CD4-positive, alpha-beta T cell treated with Interferon alpha-2 for 1 hour (primary cell): ENCODE measurements around the gene PHACTR1.

Source experiments
- DNase-seq, 2 donors: peaks; one replicate each; pipeline ENCODE4 v3.0.0-alpha.2; 2020 to 2022

The PHACTR1 gene

DNA sequence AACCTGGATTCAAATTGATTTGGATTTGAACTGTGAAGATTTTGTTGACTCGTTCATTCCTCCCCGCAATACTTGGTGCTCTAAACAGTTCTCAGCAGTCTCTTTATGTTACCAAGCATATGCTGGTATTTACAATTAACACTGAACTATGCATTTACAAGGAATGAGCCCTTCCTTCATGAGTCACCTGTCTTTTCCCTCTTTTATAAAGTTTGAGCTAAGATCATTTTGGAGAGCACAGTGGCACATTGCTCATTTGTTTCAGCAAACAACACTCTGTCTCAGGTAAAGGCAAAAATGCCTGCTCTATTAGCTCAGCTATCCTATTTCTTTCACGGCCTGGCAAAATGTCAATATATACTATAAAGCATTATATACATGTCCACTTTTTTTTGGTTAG lies 285.4 kb downstream of the PHACTR1 start:
- no peak for DNase-seq

DNA sequence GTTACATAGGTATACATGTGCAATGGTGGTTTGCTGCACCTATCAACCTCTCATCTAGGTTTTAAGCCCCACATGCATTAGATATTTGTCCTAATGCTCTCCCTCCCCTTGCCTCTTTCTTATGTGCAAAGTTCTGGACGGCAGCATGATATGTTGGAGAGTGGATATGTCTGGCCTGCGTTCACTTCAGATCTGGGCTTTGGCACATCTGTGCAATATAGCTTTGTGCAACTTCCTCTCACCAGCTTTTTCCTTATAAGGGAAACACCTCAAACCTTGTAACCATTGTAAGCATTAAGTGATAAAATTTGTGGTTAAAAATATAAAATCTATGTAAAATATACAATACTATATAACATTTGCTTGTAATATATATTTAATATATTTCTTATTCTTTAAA lies 288.0 kb downstream of the PHACTR1 start:
- no peak for DNase-seq

DNA sequence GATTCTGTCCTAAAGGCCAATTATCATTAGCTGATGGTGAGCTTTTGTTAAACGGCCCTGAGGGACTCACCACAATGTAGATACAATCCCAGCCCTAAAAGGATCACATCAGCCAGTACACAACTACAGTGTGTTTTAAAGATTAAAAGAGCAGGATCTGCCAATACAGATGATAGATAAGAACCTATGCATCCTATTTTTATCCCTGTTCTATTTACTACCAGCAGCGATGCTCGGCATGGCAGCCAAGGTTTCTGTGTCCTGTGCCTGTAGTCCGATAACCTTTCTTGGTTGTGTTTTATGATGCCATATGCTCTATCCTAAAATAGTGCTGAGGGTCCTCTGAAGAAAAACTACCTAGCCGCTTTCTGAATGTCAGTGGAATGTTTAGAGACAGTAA lies 289.4 kb downstream of the PHACTR1 start:
- no peak for DNase-seq

DNA sequence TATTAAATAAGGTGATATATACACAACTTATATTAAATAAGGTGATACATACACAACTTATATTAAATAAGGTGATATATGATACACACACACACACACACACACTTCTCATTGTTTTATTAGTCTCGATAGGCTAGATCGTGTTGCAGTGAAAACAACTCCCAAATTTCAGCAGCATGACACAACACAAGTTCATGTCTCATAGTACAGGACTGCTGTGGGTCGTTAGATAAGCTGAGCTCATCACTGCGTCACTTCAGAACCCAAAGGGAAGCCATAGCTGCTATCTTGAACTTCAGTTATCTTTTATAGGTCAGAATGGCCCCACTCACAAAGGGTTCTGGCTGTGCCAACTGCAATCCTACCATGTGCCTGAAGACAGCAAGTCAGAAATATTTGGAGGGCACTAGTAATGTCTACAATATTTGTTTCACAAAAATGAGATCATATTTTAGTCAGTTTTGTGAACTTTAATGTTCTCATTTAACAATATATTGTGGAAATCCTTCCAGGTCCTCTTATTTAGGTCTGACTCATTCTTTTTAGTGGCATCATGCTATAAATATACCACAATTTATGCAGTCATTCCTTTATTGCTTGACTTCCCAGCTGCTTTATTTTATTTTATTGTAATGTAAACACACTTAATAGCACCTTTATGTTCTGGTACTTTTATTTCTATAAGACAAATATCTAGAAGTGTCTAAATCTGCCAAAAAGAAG lies 290.2 kb downstream of the PHACTR1 start:
- DNase-seq: no peak

DNA sequence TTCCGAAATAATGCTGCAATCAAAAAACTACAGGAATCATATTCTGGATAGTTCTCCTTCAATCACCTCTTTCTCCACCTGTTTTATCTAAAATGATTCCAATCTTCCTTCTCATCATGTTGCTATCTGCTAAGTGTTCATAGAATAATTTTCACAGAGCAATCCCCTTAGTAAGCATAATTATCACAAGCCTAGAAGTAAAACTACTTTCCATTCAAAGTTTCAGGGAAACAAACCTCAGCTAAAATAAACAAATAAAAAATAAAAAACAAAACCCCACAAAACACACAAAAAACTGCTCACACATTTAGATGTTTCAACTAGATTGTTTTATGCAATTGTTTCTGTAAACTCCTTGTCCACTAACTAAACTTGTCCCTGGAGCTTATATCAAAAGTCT lies 291.2 kb downstream of the PHACTR1 start:
- no peak for DNase-seq

DNA sequence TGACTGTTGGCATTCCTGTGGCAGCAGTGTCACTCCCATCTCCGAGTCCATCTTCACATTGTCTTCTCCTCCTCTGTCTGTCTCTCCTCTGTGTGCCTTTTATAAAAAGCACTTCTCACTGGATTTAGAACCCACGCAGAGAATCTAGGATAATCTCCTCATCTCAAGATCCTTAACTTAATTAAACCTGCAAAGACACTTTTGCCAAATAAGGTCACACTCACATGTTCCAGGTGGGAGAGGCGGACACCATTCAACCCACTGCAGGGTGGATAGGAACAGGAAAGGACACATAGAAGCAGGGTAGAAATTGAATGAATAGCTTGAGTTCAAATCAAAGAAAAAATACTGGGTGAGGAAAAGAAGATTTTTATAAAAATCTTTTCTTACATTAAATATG lies 292.5 kb downstream of the PHACTR1 start:
- DNase-seq: no peak

DNA sequence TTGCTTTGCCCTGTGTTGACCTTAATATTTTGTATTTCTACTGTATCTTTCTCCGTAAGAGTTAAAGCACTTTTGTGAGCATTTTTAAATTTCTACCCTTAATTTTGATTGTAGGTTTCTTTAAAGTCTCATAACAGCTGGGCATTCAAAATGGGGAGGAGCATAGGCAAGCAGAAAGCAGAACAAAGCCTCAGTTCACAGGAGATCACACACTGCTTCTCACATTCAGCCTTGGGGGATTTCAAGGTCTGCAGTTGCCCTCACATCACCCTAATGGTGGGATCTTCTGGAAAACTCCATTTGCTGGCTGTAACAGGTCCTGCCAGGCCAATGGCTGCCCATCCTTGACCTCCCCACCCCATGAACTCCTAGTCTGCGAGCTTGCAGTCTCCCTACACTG lies 292.9 kb downstream of the PHACTR1 start:
- DNase-seq: no peak

DNA sequence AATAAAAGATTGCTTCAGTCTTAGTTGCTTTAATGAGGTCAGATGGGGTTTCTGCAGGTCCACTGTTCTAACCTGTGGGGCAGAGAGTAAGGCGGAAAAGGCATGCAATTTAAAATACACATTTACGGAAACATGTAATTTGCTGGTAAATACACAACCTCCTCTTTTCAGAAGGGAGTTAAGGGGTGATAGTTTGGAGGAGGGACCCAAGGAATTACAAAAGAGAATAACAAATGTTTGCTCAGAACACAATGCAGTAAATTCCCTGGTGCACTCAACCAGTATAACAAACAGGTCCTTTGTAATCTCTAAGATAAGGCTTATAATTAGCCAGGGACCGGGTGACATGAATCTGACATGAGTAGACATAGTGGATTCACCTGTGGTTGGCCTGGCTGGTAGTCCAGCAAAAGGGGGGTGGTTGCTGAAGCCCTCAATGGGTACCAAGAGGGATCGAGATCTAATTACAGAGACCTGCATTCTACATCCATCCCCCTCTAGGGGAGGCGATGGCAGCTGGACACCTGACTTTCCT lies 295.1 kb downstream of the PHACTR1 start:
- no peak for DNase-seq

DNA sequence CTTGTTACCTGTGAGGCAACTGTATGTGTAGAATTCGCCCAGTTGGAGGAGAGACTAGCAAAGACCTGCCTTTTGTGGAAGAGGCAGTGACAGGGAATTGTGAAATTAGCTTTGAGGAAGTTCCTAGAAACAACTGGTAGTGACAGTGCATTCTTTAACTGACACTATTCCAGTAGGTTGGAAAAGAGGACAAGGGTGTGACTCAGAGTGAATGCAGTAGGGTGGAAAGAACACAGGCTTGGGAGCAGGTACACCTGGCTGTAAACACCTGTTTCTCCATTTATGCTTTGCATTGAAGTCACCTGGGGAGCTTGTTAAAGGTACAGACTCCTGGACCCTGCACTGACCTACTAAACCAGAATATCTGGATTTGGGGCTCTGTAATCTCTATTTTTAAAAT lies 295.7 kb downstream of the PHACTR1 start:
- no peak for DNase-seq

DNA sequence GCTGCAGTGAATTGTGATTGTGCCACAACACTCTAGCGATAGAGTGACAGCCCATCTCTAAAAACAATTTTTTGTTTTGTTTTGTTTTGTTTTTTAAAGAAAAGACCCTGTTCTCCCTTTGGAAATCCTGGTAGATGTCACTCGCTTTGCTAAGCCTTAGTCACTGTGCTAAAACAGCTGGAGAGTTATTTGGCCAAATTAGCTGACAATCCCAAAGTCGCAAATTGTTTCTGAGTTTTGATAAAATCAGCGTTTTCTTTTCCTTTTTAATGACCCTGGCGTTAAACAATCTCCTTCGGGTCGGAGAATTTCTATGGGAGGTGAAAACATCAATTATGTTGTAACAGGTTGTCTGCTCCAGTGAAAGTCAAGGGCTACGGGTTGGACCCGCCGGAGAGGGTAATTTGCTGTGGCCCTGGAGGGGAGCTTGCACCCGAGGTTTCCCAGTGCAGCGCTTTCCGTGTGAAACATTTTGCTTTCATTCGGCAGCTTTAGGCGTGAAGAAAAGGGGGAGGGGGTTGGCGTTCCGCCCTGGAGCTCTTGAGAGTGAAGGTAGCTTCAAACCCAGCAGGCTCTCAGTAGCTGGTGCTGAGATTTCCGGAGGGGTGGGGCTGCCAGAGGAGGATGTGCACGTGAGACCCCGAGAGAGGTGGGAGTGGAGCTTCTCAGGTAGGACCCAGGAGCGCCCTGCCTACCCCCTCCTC lies 296.6 kb downstream of the PHACTR1 start:
- DNase-seq: no peak

DNA sequence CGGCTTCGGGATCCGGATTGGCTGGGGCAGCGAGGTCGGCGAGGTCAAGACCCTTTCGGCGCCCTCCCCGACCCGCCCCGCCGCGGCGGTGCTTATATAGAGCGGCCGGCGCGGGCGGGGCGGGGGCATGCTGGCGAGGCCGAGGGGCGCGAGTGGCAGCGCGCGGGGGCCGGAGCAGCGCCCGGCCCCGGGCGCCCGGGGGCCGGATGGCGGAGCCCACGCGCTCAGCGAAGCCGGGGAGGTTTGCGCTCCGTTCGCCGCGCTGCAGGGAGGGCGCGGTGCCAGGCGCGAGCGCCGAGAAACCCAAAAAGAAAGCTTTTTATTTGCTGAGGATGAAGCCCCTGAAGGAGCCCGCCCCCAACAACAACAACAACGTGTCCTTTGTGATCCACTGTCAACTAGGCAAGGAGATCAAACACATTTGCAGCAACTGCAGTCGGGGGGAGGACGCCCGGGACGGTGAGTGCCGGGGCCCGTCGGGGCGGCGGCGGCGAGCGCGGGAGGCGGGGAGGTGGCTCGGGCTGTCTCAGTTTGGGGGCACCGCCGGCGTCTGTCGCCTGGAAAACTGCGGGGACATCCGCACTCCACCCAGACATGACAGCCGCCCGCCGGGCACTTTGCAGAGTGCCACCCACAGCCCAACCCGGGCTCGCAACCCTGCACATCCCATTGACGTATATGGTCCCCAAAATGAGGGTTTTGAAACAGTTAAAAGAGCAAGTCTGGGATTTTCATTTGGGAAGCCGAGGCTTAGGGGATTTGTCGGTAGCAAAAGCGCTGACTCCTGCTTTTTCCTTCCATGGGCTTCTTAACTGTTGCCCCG lies 297.3 kb downstream of the PHACTR1 start:
- DNase-seq: no peak

DNA sequence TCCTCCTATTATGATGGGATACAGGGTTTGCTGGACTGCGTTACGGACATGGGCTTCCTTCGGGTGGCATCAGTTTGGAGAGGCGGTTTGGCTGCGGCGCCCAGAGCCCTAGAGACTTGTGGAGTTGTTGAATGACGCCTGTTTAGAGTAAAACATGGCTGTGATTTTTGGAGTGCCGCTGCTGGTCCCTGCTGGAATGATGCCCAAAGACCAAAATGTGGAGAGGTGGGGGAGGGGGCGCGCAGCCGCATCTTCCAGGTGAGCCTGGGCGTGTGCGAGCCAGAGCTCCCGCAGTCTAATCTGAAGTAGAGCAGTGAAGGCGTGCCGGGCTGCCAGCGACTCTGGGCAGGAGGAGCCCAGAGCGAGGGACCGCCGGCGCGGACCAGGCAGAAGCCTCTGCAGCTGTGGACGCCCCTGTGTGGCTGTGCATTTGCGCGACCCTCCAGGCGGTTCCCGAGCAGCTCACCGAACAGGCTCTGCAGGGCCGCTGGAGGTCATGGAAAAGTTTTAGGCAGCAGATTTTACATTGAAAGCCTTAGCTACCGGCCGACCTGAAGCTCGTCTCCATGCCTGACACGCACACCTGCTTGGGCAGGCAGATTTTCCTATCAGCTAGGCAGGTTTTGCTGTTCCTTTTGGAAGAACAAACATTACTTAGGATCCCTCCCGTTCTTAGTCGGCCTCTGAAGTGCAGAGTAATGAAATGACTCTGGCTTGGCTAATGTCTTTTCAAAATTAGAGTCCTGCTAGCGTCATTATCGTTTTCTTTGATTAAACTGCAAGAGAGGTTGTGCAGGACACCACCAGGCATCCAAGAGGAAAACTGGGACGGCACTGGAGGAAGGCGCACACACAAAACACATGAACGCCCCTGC lies 298.2 kb downstream of the PHACTR1 start:
- DNase-seq: no peak

DNA sequence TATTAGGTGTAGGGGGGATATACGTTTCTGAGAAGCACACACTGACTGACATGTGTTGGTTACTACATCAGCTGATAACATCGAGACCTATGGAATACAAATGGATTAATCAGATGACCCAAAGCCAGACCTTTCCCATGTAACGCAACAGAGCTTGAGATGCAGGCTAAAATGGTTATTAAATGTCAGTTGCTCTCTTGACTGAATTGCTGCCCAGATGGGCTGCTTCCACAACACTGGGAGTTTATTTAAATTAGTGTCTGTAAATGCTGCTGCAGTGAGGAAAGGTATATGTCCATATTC lies 298.8 kb downstream of the PHACTR1 start:
- no peak for DNase-seq

DNA sequence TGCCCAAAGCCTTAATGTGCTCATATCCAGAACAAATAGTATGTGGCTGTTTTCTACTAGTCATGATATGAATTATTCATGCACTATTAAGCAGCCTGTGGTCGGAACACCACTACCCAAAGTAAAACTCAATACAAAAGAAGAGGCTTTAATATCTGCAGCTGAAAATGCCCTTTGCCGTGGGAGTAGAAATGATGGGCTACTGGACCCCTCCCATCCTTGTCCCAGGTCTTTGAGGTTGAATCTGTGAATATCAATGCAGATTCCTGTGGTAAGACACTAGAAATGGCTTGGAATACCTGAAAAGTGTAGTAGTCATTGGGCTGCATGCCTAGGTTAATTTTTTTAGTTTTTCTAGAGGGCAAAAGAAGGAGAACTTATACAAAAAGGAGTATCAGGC lies 308.0 kb downstream of the PHACTR1 start:
- DNase-seq: no peak

DNA sequence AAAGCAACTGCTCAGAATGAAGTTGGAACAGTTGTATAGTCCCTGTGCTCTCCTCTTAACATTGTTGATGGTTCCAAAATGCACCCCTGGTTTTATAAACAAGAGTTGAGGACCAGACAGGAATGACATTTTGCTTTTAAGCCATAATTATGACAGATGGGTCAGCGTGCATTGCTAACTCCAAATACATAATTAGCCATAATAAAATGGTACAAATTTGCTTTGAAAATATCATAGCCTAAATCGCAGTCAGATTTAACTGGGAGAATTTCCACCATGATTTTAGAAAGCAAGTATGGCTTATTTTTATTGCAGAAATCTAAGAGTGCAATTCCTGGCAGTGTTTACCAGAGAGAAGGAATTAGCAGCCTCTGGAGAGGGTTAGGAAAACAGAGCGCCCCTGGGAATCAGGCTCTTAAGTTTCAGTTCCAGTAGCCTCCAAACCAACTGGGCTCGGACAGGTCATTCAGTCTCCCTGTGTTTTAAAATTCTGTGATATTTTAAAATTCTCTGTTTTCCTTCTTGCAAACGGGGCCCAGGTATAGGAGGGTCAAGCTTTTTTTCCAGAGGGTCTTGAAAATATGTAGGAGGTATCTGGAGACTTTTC lies 309.4 kb downstream of the PHACTR1 start:
- DNase-seq: no peak

DNA sequence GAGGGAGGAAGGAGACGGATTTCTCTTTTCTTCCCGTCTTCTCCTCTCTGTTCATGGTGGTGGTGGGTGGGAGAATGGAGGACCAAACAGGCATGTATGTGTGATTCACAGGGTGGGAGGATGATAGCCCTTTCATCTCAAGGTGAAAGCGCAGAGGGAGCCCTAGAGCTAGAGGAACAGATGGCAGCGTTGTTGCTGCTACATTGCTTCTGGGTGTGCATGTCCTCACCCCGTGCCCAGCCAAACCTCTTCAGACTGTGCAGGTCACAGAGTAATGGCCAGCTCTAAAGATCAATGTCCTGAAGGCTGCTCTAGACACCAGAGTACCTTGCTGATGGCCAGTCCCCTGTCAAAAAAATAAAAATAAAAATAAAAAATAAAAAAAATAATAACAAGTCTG lies 310.0 kb downstream of the PHACTR1 start:
- DNase-seq: no peak

DNA sequence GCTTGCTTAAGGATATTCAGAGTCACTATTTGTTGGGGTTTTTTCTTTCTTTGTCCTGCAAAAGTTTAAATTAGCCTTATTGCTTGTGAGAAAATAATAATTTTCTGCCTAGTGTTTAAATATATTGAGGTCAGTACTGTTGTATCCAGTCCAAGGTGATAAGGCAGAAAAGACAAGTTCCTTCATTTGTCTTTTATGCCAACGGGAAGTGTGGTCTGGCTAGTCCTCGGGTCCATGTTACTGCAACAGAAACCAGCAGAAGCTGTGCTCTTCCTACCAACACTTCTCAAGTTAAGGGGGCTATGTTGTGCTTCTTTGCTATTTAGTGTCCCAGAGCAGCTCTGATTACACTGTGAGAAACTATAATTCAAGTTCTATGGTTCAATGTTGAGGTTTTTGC lies 310.6 kb downstream of the PHACTR1 start:
- no peak for DNase-seq

DNA sequence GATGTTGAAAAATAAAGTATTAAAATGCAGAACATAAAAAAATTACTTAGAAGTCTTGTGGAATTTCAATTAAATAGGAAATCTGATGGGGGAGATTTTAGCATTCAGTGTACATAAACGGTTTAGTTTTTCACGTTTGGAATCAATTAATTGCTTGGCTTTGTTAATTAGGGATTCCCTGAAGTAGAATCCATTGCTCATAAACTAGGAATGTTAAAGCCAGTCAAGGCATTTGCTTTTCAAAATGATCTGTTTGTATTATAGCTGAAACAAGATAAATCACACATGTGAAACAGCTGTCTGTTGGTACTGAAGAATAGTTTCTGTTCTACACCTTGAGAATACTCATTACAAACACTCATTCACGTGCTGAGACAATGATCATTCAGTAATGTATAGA lies 313.8 kb downstream of the PHACTR1 start:
- no peak for DNase-seq

DNA sequence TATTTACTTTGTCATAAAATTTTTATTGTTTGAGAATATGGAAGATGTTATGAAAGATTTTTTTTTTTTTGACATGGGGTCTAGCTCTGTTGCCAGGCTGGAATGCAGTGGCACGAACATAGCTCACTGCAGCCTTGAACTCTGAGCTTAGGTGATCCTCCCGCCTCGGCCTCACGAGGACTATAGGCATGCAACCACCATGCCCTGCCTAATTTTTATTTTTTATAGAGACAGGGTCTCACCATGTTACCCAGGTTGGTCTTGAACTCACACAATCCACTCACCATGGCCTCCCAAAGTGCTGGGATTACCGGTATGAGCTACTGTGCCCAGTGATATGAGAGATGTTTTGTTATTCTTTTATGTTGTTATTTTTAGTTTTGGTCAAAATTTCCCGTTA lies 316.0 kb downstream of the PHACTR1 start:
- no peak for DNase-seq

DNA sequence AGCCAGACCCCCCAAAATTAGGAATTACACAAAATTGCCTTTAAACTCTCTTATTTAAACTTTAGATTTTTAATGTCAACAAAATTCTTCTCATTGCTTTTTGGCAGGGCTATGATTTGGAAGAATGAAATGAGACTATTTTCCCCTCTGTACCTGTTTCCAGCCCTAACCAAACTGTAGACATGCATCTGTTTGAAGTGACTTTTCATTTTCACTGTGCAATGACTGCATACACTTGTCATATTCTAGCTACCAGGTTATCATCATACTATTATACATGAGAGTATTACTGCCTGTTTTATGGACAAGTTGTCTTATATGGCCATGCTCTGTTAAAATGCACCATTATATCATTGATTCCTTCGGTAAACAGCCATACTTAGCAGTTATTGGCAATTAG lies 316.6 kb downstream of the PHACTR1 start:
- no peak for DNase-seq

DNA sequence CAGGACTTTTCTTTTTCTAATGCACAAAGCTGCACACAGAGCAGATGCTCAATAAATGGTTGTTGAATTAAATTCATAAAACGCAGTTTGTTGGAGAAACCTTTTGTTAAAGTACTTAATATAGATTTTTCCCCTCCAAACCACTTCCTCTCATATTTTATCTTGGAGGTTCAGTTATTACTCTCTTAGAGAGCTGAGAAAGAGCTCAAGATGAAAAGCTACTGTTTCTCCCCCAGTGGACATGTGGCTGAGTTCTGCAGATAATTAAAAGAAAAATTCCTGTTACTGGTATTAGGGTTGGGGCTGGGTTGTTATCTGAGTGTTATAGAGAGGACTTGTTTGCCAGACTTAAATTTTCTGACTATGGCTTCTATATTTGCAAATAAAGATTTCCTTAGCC lies 317.7 kb downstream of the PHACTR1 start:
- DNase-seq: no peak

DNA sequence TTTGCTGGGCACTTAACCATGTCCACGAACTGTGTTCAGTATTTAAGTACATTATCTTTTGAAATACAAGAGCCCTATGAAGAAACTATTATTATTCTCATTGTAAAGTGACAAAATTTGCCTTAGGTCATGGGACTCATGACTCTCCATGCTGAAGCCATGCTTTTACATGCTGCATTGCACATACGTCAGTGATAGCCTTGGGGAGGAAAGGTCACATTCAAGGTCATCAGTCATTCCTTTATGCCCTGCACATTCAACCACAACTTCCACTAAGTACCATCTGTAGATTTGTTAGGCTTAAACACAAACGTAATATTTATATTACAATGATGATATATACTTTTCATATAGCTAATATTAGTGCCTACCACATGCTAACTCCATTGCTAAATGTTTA lies 319.0 kb downstream of the PHACTR1 start:
- DNase-seq: no peak
